NCI-H510A treated with DMSO at 0.1 percent for 48 hours (cell line): Measurements from ENCODE around the gene ZMPSTE24.

Experiments
- DNase-seq: peaks from one replicate; lab custom pipeline; 2025; lab: John Stamatoyannopoulos, UW

Gene ZMPSTE24

GRCh38 chr1:40264354-40264781, 6.3 kb downstream of the ZMPSTE24 start:
- no peak for DNase-seq

- no peak for DNase-seq
Measured at GRCh38 chr1:40265298-40265697, 7.3 kb downstream of the ZMPSTE24 start.

GRCh38 chr1:40265919-40266318, 7.9 kb downstream of the ZMPSTE24 start:
- no peak for DNase-seq

- no peak for DNase-seq
Measured at GRCh38 chr1:40266786-40267535, 8.9 kb downstream of the ZMPSTE24 start.

- DNase-seq: no peak
Measured at GRCh38 chr1:40267767-40268187, 9.7 kb downstream of the ZMPSTE24 start.

- no peak for DNase-seq
Measured at GRCh38 chr1:40268211-40268610, 10.2 kb downstream of the ZMPSTE24 start.

GRCh38 chr1:40270152-40270834, 12.3 kb downstream of the ZMPSTE24 start:
- no peak for DNase-seq

GRCh38 chr1:40272653-40273213, 14.7 kb downstream of the ZMPSTE24 start:
- DNase-seq: no peak

- no peak for DNase-seq
Measured at GRCh38 chr1:40273547-40274166, 15.6 kb downstream of the ZMPSTE24 start.

- no peak for DNase-seq
Measured at GRCh38 chr1:40274331-40274730, 16.3 kb downstream of the ZMPSTE24 start.

GRCh38 chr1:40276122-40276521, 18.1 kb downstream of the ZMPSTE24 start:
- DNase-seq: no peak

- peak; percentile 41 for DNase-seq
Measured at GRCh38 chr1:40281853-40282252, 23.8 kb downstream of the ZMPSTE24 start.

GRCh38 chr1:40291293-40291692, 33.3 kb downstream of the ZMPSTE24 start:
- DNase-seq: no peak

- no peak for DNase-seq
Measured at GRCh38 chr1:40299366-40300248, 41.6 kb downstream of the ZMPSTE24 start.

- DNase-seq: no peak
Measured at GRCh38 chr1:40300249-40300567, 42.2 kb downstream of the ZMPSTE24 start.

GRCh38 chr1:40300651-40301050, 42.6 kb downstream of the ZMPSTE24 start:
- no peak for DNase-seq

GRCh38 chr1:40301066-40301465, 43.0 kb downstream of the ZMPSTE24 start:
- no peak for DNase-seq

GRCh38 chr1:40301541-40302299, 43.7 kb downstream of the ZMPSTE24 start:
- no peak for DNase-seq

GRCh38 chr1:40302475-40302874, 44.4 kb downstream of the ZMPSTE24 start:
- no peak for DNase-seq

- DNase-seq: no peak
Measured at GRCh38 chr1:40303051-40303771, 45.2 kb downstream of the ZMPSTE24 start.
